HPDE6-E6E7 (cell line): ENCODE measurements around the gene PRKAR2B.
"Not testable (repeated sequence)": the region's sequence is repeated elsewhere in the genome, so short reads cannot be mapped to it uniquely, and the experiment has no call there.

Source experiments
- DNase-seq: peaks from one replicate; pipeline ENCODE4 v3.0.0; 2011; ENCODE audit warnings: missing footprints; ENCODE audit errors: extremely low spot score

PRKAR2B gene

GRCh38 chr7:107027208-107027607 lies 17.3 kb upstream of the PRKAR2B start:
- no peak for DNase-seq

GRCh38 chr7:107029061-107029763 lies 15.3 kb upstream of the PRKAR2B start:
- DNase-seq = peak; percentile 29

- DNase-seq = no peak
Observed at GRCh38 chr7:107029764-107030286, 14.7 kb upstream of the PRKAR2B start.

GRCh38 chr7:107032050-107032449 lies 12.5 kb upstream of the PRKAR2B start:
- DNase-seq = no peak

- no peak for DNase-seq
Observed at GRCh38 chr7:107032720-107033438, 11.6 kb upstream of the PRKAR2B start.

GRCh38 chr7:107034553-107034952 lies 10.0 kb upstream of the PRKAR2B start:
- DNase-seq = no peak

GRCh38 chr7:107035446-107035845 lies 9.1 kb upstream of the PRKAR2B start:
- DNase-seq = peak; percentile 21

GRCh38 chr7:107036535-107036934 lies 8.0 kb upstream of the PRKAR2B start:
- no peak for DNase-seq

GRCh38 chr7:107037717-107038603 lies 6.5 kb upstream of the PRKAR2B start:
- DNase-seq = no peak

- DNase-seq = no peak
Observed at GRCh38 chr7:107039199-107039900, 5.2 kb upstream of the PRKAR2B start.

- no peak for DNase-seq
Observed at GRCh38 chr7:107041097-107041496, 3.4 kb upstream of the PRKAR2B start.

- DNase-seq = not testable (repeated sequence)
Observed at GRCh38 chr7:107041764-107042163, 2.7 kb upstream of the PRKAR2B start.

GRCh38 chr7:107042326-107042910 lies 2.1 kb upstream of the PRKAR2B start:
- not testable (repeated sequence) for DNase-seq

- no peak for DNase-seq
Observed at GRCh38 chr7:107043491-107043890, 1.0 kb upstream of the PRKAR2B start.

GRCh38 chr7:107043921-107044346 lies 571 bp upstream of the PRKAR2B start:
- no peak for DNase-seq

- DNase-seq = no peak
Observed at GRCh38 chr7:107045195-107045960, 873 bp downstream of the PRKAR2B start.

- no peak for DNase-seq
Observed at GRCh38 chr7:107045980-107046379, 1.5 kb downstream of the PRKAR2B start.

GRCh38 chr7:107046491-107047259 lies 2.2 kb downstream of the PRKAR2B start:
- DNase-seq = no peak
